Measurements from ENCODE around the gene APOH.

The APOH gene

GRCh38 chr17:66234611-66235010 is 5.4 kb upstream of the APOH start:
- H3K4me3 ChIP-seq (ENCODE audit: low read length), result no peak overlapping the region
- H4K5ac ChIP-seq (ENCODE audit: low read length), result no peak overlapping the region
- no peaks in the 10 kb centered on the region for H3K4me1 ChIP-seq (ENCODE audit: control insufficient read depth, low read depth, low read length)
- no peak overlapping the region for H3K56ac ChIP-seq (ENCODE audit: low read length)
- no peaks in the 10 kb centered on the region for H3K79me1 ChIP-seq (ENCODE audit: low read length)
- no peaks in the 10 kb centered on the region for H3K79me2 ChIP-seq (ENCODE audit: control insufficient read depth, insufficient read depth, low read length)
- H3K18ac ChIP-seq (ENCODE audit: low read length), result no peak overlapping the region
- H2BK120ac ChIP-seq (ENCODE audit: low read depth, low read length), result no peak overlapping the region
- no peak overlapping the region for H2AK5ac ChIP-seq (ENCODE audit: low read length)
- no peak overlapping the region for H3K4me2 ChIP-seq (ENCODE audit: low read length)
- H3K27ac ChIP-seq (ENCODE audit: low read depth, low read length), result no peak overlapping the region
- no CpG with 5 or more reads among the region's 3 CpGs for WGBS (ENCODE audit: extremely low coverage, insufficient coverage, low lambda C conversion rate)
- H2BK5ac ChIP-seq (ENCODE audit: low read length), result no peak overlapping the region
- H3K9ac ChIP-seq (ENCODE audit: low read length), result no peak overlapping the region
- no peak overlapping the region for H3K23ac ChIP-seq (ENCODE audit: low read length)
- H3K36me3 ChIP-seq (ENCODE audit: control insufficient read depth, insufficient read depth, low read length), result no peaks in the 10 kb centered on the region
- H3K4ac ChIP-seq (ENCODE audit: low read depth, low read length), result no peak overlapping the region
- no peaks in the 10 kb centered on the region for H3K27me3 ChIP-seq (ENCODE audit: insufficient read depth, low read length, poor library complexity)
- H2BK15ac ChIP-seq (replicated peaks; ENCODE audit: low read depth), result no peak overlapping the region
- no peak overlapping the region for H4K8ac ChIP-seq (ENCODE audit: low read depth, low read length)
- no peak for DNase-seq

GRCh38 chr17:66233023-66233753 is 4.0 kb upstream of the APOH start:
- Histone ChIP-seq H2AK5ac (ENCODE audit: low read length) (no peak overlapping the region), H3K4me1 (ENCODE audit: control insufficient read depth, low read depth, low read length) (no peaks in the 10 kb centered on the region), H2BK5ac (ENCODE audit: low read length) (no peak overlapping the region), H3K36me3 (ENCODE audit: control insufficient read depth, insufficient read depth, low read length) (no peaks in the 10 kb centered on the region), H3K27me3 (ENCODE audit: insufficient read depth, low read length, poor library complexity) (no peaks in the 10 kb centered on the region), H3K23ac (ENCODE audit: low read length) (no peak overlapping the region), H2BK120ac (ENCODE audit: low read depth, low read length) (no peak overlapping the region), H2BK15ac (replicated peaks; ENCODE audit: low read depth) (no peak overlapping the region), H3K79me2 (ENCODE audit: control insufficient read depth, insufficient read depth, low read length) (no peaks in the 10 kb centered on the region), H3K79me1 (ENCODE audit: low read length) (no peaks in the 10 kb centered on the region), H3K9ac (ENCODE audit: low read length) (no peak overlapping the region), H3K4ac (ENCODE audit: low read depth, low read length) (no peak overlapping the region), H3K4me2 (ENCODE audit: low read length) (no peak overlapping the region), H4K5ac (ENCODE audit: low read length) (no peak overlapping the region), H3K4me3 (ENCODE audit: low read length) (no peak overlapping the region), H3K18ac (ENCODE audit: low read length) (no peak overlapping the region), H4K8ac (ENCODE audit: low read depth, low read length) (no peak overlapping the region), H3K56ac (ENCODE audit: low read length) (no peak overlapping the region), H3K27ac (ENCODE audit: low read depth, low read length) (no peak overlapping the region)
- no CpG with 5 or more reads among the region's 8 CpGs for WGBS (ENCODE audit: extremely low coverage, insufficient coverage, low lambda C conversion rate)
- no peak for DNase-seq

- H3K9ac ChIP-seq (ENCODE audit: low read length), result no peak overlapping the region
- no peak overlapping the region for H2BK15ac ChIP-seq (replicated peaks; ENCODE audit: low read depth)
- H3K27me3 ChIP-seq (ENCODE audit: insufficient read depth, low read length, poor library complexity), result no peaks in the 10 kb centered on the region
- H3K4me1 ChIP-seq (ENCODE audit: control insufficient read depth, low read depth, low read length), result no peaks in the 10 kb centered on the region
- H3K23ac ChIP-seq (ENCODE audit: low read length), result no peak overlapping the region
- no peaks in the 10 kb centered on the region for H3K36me3 ChIP-seq (ENCODE audit: control insufficient read depth, insufficient read depth, low read length)
- no peaks in the 10 kb centered on the region for H3K79me1 ChIP-seq (ENCODE audit: low read length)
- H2BK120ac ChIP-seq (ENCODE audit: low read depth, low read length), result no peak overlapping the region
- H2BK5ac ChIP-seq (ENCODE audit: low read length), result no peak overlapping the region
- H3K56ac ChIP-seq (ENCODE audit: low read length), result no peak overlapping the region
- no peak overlapping the region for H2AK5ac ChIP-seq (ENCODE audit: low read length)
- no peak overlapping the region for H3K4ac ChIP-seq (ENCODE audit: low read depth, low read length)
- no peak overlapping the region for H4K8ac ChIP-seq (ENCODE audit: low read depth, low read length)
- no peak overlapping the region for H3K4me3 ChIP-seq (ENCODE audit: low read length)
- H3K79me2 ChIP-seq (ENCODE audit: control insufficient read depth, insufficient read depth, low read length), result no peaks in the 10 kb centered on the region
- WGBS (ENCODE audit: extremely low coverage, insufficient coverage, low lambda C conversion rate), result no CpG with 5 or more reads among the region's 4 CpGs
- no peak overlapping the region for H4K5ac ChIP-seq (ENCODE audit: low read length)
- no peak overlapping the region for H3K18ac ChIP-seq (ENCODE audit: low read length)
- H3K27ac ChIP-seq (ENCODE audit: low read depth, low read length), result no peak overlapping the region
- no peak overlapping the region for H3K4me2 ChIP-seq (ENCODE audit: low read length)
- DNase-seq, result no peak
These were observed 1.8 kb upstream of the APOH start for GRCh38 chr17:66230922-66231591.

- no peaks in the 10 kb centered on the region for H3K36me3 ChIP-seq (ENCODE audit: control insufficient read depth, insufficient read depth, low read length)
- H3K9ac ChIP-seq (ENCODE audit: low read length), result no peak overlapping the region
- H2AK5ac ChIP-seq (ENCODE audit: low read length), result no peak overlapping the region
- H3K18ac ChIP-seq (ENCODE audit: low read length), result no peak overlapping the region
- H3K27me3 ChIP-seq (ENCODE audit: insufficient read depth, low read length, poor library complexity), result no peaks in the 10 kb centered on the region
- no peak overlapping the region for H2BK5ac ChIP-seq (ENCODE audit: low read length)
- no peak overlapping the region for H3K4me3 ChIP-seq (ENCODE audit: low read length)
- no peak overlapping the region for H3K4ac ChIP-seq (ENCODE audit: low read depth, low read length)
- no peak overlapping the region for H4K5ac ChIP-seq (ENCODE audit: low read length)
- H3K4me2 ChIP-seq (ENCODE audit: low read length), result no peak overlapping the region
- H3K79me1 ChIP-seq (ENCODE audit: low read length), result no peaks in the 10 kb centered on the region
- H3K56ac ChIP-seq (ENCODE audit: low read length), result no peak overlapping the region
- DNase-seq, result no peak
- H2BK120ac ChIP-seq (ENCODE audit: low read depth, low read length), result no peak overlapping the region
- no CpG with 5 or more reads among the region's 4 CpGs for WGBS (ENCODE audit: extremely low coverage, insufficient coverage, low lambda C conversion rate)
- H3K79me2 ChIP-seq (ENCODE audit: control insufficient read depth, insufficient read depth, low read length), result no peaks in the 10 kb centered on the region
- no peak overlapping the region for H3K27ac ChIP-seq (ENCODE audit: low read depth, low read length)
- no peaks in the 10 kb centered on the region for H3K4me1 ChIP-seq (ENCODE audit: control insufficient read depth, low read depth, low read length)
- no peak overlapping the region for H2BK15ac ChIP-seq (replicated peaks; ENCODE audit: low read depth)
- H3K23ac ChIP-seq (ENCODE audit: low read length), result no peak overlapping the region
- no peak overlapping the region for H4K8ac ChIP-seq (ENCODE audit: low read depth, low read length)
These were observed 746 bp upstream of the APOH start for GRCh38 chr17:66229783-66230538.

GRCh38 chr17:66227212-66228045 is 1.8 kb downstream of the APOH start:
- Histone ChIP-seq H3K18ac (ENCODE audit: low read length) (no peak overlapping the region), H3K9ac (ENCODE audit: low read length) (no peak overlapping the region), H2BK120ac (ENCODE audit: low read depth, low read length) (no peak overlapping the region), H3K27me3 (ENCODE audit: insufficient read depth, low read length, poor library complexity) (no peaks in the 10 kb centered on the region), H3K27ac (ENCODE audit: low read depth, low read length) (no peak overlapping the region), H3K4me1 (ENCODE audit: control insufficient read depth, low read depth, low read length) (no peaks in the 10 kb centered on the region), H3K56ac (ENCODE audit: low read length) (no peak overlapping the region), H2BK5ac (ENCODE audit: low read length) (no peak overlapping the region), H3K79me1 (ENCODE audit: low read length) (no peaks in the 10 kb centered on the region), H2BK15ac (replicated peaks; ENCODE audit: low read depth) (no peak overlapping the region), H3K36me3 (ENCODE audit: control insufficient read depth, insufficient read depth, low read length) (no peaks in the 10 kb centered on the region), H2AK5ac (ENCODE audit: low read length) (no peak overlapping the region), H4K5ac (ENCODE audit: low read length) (no peak overlapping the region), H3K4me2 (ENCODE audit: low read length) (no peak overlapping the region), H3K23ac (ENCODE audit: low read length) (no peak overlapping the region), H3K79me2 (ENCODE audit: control insufficient read depth, insufficient read depth, low read length) (no peaks in the 10 kb centered on the region), H3K4me3 (ENCODE audit: low read length) (no peak overlapping the region), H3K4ac (ENCODE audit: low read depth, low read length) (no peak overlapping the region), H4K8ac (ENCODE audit: low read depth, low read length) (no peak overlapping the region)
- no peak for DNase-seq
- WGBS (ENCODE audit: extremely low coverage, insufficient coverage, low lambda C conversion rate), result no CpG with 5 or more reads among the region's 4 CpGs
